KOPT-K1 (cell line): ENCODE results near the gene MET.
"Not testable (repeated sequence)": the region's sequence is repeated elsewhere in the genome, so short reads cannot be mapped to it uniquely, and the experiment has no call there.

Source experiments
- H3K27ac ChIP-seq: fragments of 200-600 bp; sonication (generic); 2 replicates; pipeline ENCODE4 v1.5.1; 2016; ENCODE audit warnings: antibody characterized with exemption, mild to moderate bottlenecking, low read depth, low read length; ENCODE audit not compliant: poor library complexity, severe bottlenecking
- H3K36me3 ChIP-seq: fragments of 200-600 bp; sonication (generic); 2 replicates; pipeline ENCODE4 v1.5.1; 2017; ENCODE audit warnings: antibody characterized with exemption, mild to moderate bottlenecking, low read length, moderate library complexity; ENCODE audit not compliant: insufficient read depth
- H3K9me3 ChIP-seq: fragments of 200-600 bp; sonication (generic); 2 replicates; pipeline ENCODE4 v1.5.1; 2017; ENCODE audit warnings: antibody characterized with exemption, low read length, mild to moderate bottlenecking; ENCODE audit not compliant: insufficient read depth, poor library complexity, severe bottlenecking

Gene MET

GRCh38 chr7:116736927-116737715 lies 65.1 kb downstream of the MET start:
- no peak overlapping the region for H3K27ac ChIP-seq

GRCh38 chr7:116738378-116738777 lies 66.4 kb downstream of the MET start:
- Histone ChIP-seq H3K9me3 (no peaks in the 10 kb centered on the region), H3K36me3 (no peaks in the 10 kb centered on the region), H3K27ac (no peak overlapping the region)

More at GRCh38 chr7:116736927-116737715, 65.1 kb downstream of the MET start:
- no peaks in the 10 kb centered on the region for H3K9me3 ChIP-seq
- no peaks in the 10 kb centered on the region for H3K36me3 ChIP-seq

GRCh38 chr7:116739307-116739706 lies 67.3 kb downstream of the MET start:
- no peaks in the 10 kb centered on the region for H3K9me3 ChIP-seq
- no peak overlapping the region for H3K27ac ChIP-seq
- H3K36me3 ChIP-seq: no peaks in the 10 kb centered on the region

GRCh38 chr7:116740231-116740630 lies 68.2 kb downstream of the MET start:
- H3K36me3 ChIP-seq: no peaks in the 10 kb centered on the region
- H3K27ac ChIP-seq: no peak overlapping the region
- no peaks in the 10 kb centered on the region for H3K9me3 ChIP-seq

- H3K36me3 ChIP-seq: no peaks in the 10 kb centered on the region
- H3K27ac ChIP-seq: no peak overlapping the region
- H3K9me3 ChIP-seq: no peaks in the 10 kb centered on the region
These were observed 68.9 kb downstream of the MET start for GRCh38 chr7:116740755-116741462.

GRCh38 chr7:116741625-116742316 lies 69.8 kb downstream of the MET start:
- Histone ChIP-seq H3K27ac (no peak overlapping the region), H3K36me3 (no peaks in the 10 kb centered on the region), H3K9me3 (no peaks in the 10 kb centered on the region)

- no peak overlapping the region for H3K27ac ChIP-seq
- H3K9me3 ChIP-seq: no peaks in the 10 kb centered on the region
- H3K36me3 ChIP-seq: no peaks in the 10 kb centered on the region
These were observed 70.6 kb downstream of the MET start for GRCh38 chr7:116742641-116743040.

GRCh38 chr7:116743835-116744234 lies 71.8 kb downstream of the MET start:
- not testable (repeated sequence) for H3K36me3 ChIP-seq, H3K27ac ChIP-seq, H3K9me3 ChIP-seq

- H3K36me3 ChIP-seq, H3K9me3 ChIP-seq, H3K27ac ChIP-seq: not testable (repeated sequence)
These were observed 74.4 kb downstream of the MET start for GRCh38 chr7:116746388-116746787.

- not testable (repeated sequence) for H3K36me3 ChIP-seq, H3K27ac ChIP-seq, H3K9me3 ChIP-seq
These were observed 79.1 kb downstream of the MET start for GRCh38 chr7:116751070-116751469.

GRCh38 chr7:116752305-116753074 lies 80.5 kb downstream of the MET start:
- Histone ChIP-seq H3K9me3 (no peaks in the 10 kb centered on the region), H3K36me3 (no peaks in the 10 kb centered on the region), H3K27ac (no peak overlapping the region)

- no peaks in the 10 kb centered on the region for H3K36me3 ChIP-seq
- H3K27ac ChIP-seq: no peak overlapping the region
- H3K9me3 ChIP-seq: no peaks in the 10 kb centered on the region
These were observed 81.1 kb downstream of the MET start for GRCh38 chr7:116753130-116753529.

- H3K9me3 ChIP-seq: no peaks in the 10 kb centered on the region
- H3K36me3 ChIP-seq: no peaks in the 10 kb centered on the region
- no peak overlapping the region for H3K27ac ChIP-seq
These were observed 82.2 kb downstream of the MET start for GRCh38 chr7:116754186-116754585.

- H3K27ac ChIP-seq: no peak overlapping the region
- H3K9me3 ChIP-seq: no peaks in the 10 kb centered on the region
- no peaks in the 10 kb centered on the region for H3K36me3 ChIP-seq
These were observed 85.3 kb downstream of the MET start for GRCh38 chr7:116757283-116757682.

GRCh38 chr7:116759642-116760041 lies 87.6 kb downstream of the MET start:
- H3K9me3 ChIP-seq, H3K36me3 ChIP-seq, H3K27ac ChIP-seq: not testable (repeated sequence)
